Hematopoietic multipotent progenitor cell treated with erythropoietin and hydrocortisone succinate and interleukin-3 and kit ligand, for 17 days (in vitro differentiated cells): Measurements from ENCODE around the gene DAB1.

Source experiments
- DNase-seq: peaks from one replicate; pipeline ENCODE4 v3.0.0-alpha.2; 2015; ENCODE audit warnings: low spot score

The DAB1 gene

GRCh38 chr1:57316291-57316690, 107.6 kb downstream of the DAB1 start:
- no peak for DNase-seq

GRCh38 chr1:57312869-57313268, 111.0 kb downstream of the DAB1 start:
- DNase-seq: no peak

- no peak for DNase-seq
Observed at GRCh38 chr1:57311411-57311810, 112.4 kb downstream of the DAB1 start.

- no peak for DNase-seq
Observed at GRCh38 chr1:57311006-57311405, 112.9 kb downstream of the DAB1 start.

- DNase-seq: no peak
Observed at GRCh38 chr1:57309630-57310029, 114.2 kb downstream of the DAB1 start.

GRCh38 chr1:57307392-57308170, 116.3 kb downstream of the DAB1 start:
- no peak for DNase-seq

GRCh38 chr1:57304591-57304990, 119.3 kb downstream of the DAB1 start:
- no peak for DNase-seq

GRCh38 chr1:57302812-57303596, 120.9 kb downstream of the DAB1 start:
- no peak for DNase-seq

GRCh38 chr1:57300186-57300585, 123.7 kb downstream of the DAB1 start:
- no peak for DNase-seq

GRCh38 chr1:57296726-57297250, 127.1 kb downstream of the DAB1 start:
- no peak for DNase-seq

- DNase-seq: no peak
Observed at GRCh38 chr1:57295326-57295725, 128.5 kb downstream of the DAB1 start.

GRCh38 chr1:57294177-57294576, 129.7 kb downstream of the DAB1 start:
- no peak for DNase-seq

- DNase-seq: no peak
Observed at GRCh38 chr1:57293214-57293613, 130.6 kb downstream of the DAB1 start.

- no peak for DNase-seq
Observed at GRCh38 chr1:57289781-57290180, 134.1 kb downstream of the DAB1 start.

GRCh38 chr1:57285992-57286391, 137.9 kb downstream of the DAB1 start:
- DNase-seq: no peak

GRCh38 chr1:57282411-57282810, 141.4 kb downstream of the DAB1 start:
- no peak for DNase-seq

- DNase-seq: no peak
Observed at GRCh38 chr1:57281324-57281723, 142.5 kb downstream of the DAB1 start.

GRCh38 chr1:57279909-57280666, 143.8 kb downstream of the DAB1 start:
- no peak for DNase-seq

GRCh38 chr1:57278558-57278957, 145.3 kb downstream of the DAB1 start:
- no peak for DNase-seq

GRCh38 chr1:57277681-57278080, 146.2 kb downstream of the DAB1 start:
- DNase-seq: no peak

- no peak for DNase-seq
Observed at GRCh38 chr1:57276918-57277317, 146.9 kb downstream of the DAB1 start.

GRCh38 chr1:57272601-57273000, 151.3 kb downstream of the DAB1 start:
- no peak for DNase-seq
